HEK293T (cell line): ENCODE data around the gene LARP4B.

Source experiments
- CTCF ChIA-PET: fragments of 350-600 bp; formaldehyde crosslinking; extraction: SDS; loops from one replicate; lab custom pipeline; 2021; ENCODE audit warnings: antibody characterized with exemption, inconsistent platforms; lab: Yijun Ruan, JAX
- POLR2A ChIA-PET: fragments of 350-600 bp; formaldehyde crosslinking; extraction: SDS; loops from one replicate; lab custom pipeline; 2020; ENCODE audit warnings: antibody characterized with exemption, inconsistent platforms; lab: Yijun Ruan, JAX
- DNase-seq: peaks from one replicate; pipeline ENCODE4 v3.0.0; 2012; ENCODE audit warnings: mixed read lengths; ENCODE audit errors: extremely low spot score
- ARNT ChIP-seq: fragments of 450-650 bp; IDR thresholded peaks from 2 replicates; pipeline ENCODE4 v1.6.1; 2017; ENCODE audit warnings: mild to moderate bottlenecking
- BHLHE40 ChIP-seq: fragments of 450-650 bp; IDR thresholded peaks from 2 replicates; pipeline ENCODE4 v1.6.1; 2016; ENCODE audit warnings: mild to moderate bottlenecking, moderate library complexity, borderline replicate concordance
- CTBP1 ChIP-seq: fragments of 450-650 bp; IDR thresholded peaks from 2 replicates; pipeline ENCODE4 v1.6.1; 2016; ENCODE audit warnings: borderline replicate concordance
- ELF4 ChIP-seq: fragments of 450-650 bp; IDR thresholded peaks from 2 replicates; pipeline ENCODE4 v1.6.1; 2017; ENCODE audit warnings: antibody characterized with exemption
- FOXA1 ChIP-seq: fragments of 450-650 bp; IDR thresholded peaks from 2 replicates; pipeline ENCODE4 v1.6.1; 2016; ENCODE audit warnings: mild to moderate bottlenecking
- FOXK2 ChIP-seq: fragments of 450-650 bp; IDR thresholded peaks from 2 replicates; pipeline ENCODE4 v1.6.1; 2016; ENCODE audit warnings: mild to moderate bottlenecking
- FOXM1 ChIP-seq: fragments of 450-650 bp; IDR thresholded peaks from 2 replicates; pipeline ENCODE4 v1.6.1; 2017; ENCODE audit warnings: mild to moderate bottlenecking, borderline replicate concordance
- HDGF ChIP-seq: fragments of 450-650 bp; IDR thresholded peaks from 2 replicates; pipeline ENCODE4 v1.6.1; 2017; ENCODE audit warnings: antibody characterized with exemption, borderline replicate concordance
- L3MBTL2 ChIP-seq: fragments of 450-650 bp; conservative IDR thresholded peaks from 2 replicates; pipeline ENCODE4 v1.6.1; 2016; ENCODE audit warnings: mild to moderate bottlenecking
- LEF1 ChIP-seq: fragments of 450-650 bp; IDR thresholded peaks from 2 replicates; pipeline ENCODE4 v1.6.1; 2017; ENCODE audit warnings: mild to moderate bottlenecking, borderline replicate concordance
- NFRKB ChIP-seq: fragments of 450-650 bp; IDR thresholded peaks from 2 replicates; pipeline ENCODE4 v1.6.1; 2016; ENCODE audit warnings: mild to moderate bottlenecking, moderate library complexity
- SP1 ChIP-seq: fragments of 450-650 bp; IDR thresholded peaks from 2 replicates; pipeline ENCODE4 v1.6.1; 2017
- SUZ12 ChIP-seq: fragments of 450-650 bp; IDR thresholded peaks from 2 replicates; pipeline ENCODE4 v1.6.1; 2016; ENCODE audit warnings: mild to moderate bottlenecking
- TARDBP ChIP-seq: fragments of 450-650 bp; IDR thresholded peaks from 2 replicates; pipeline ENCODE4 v1.6.1; 2016
- ZNF384 ChIP-seq: fragments of 450-650 bp; IDR thresholded peaks from 2 replicates; pipeline ENCODE4 v1.6.1; 2016
- TF ChIP-seq, protein P1 (sequence below): fragments of 450-650 bp; IDR thresholded peaks from 2 replicates; pipeline ENCODE4 v1.6.1; 2016

Gene LARP4B

DNA sequence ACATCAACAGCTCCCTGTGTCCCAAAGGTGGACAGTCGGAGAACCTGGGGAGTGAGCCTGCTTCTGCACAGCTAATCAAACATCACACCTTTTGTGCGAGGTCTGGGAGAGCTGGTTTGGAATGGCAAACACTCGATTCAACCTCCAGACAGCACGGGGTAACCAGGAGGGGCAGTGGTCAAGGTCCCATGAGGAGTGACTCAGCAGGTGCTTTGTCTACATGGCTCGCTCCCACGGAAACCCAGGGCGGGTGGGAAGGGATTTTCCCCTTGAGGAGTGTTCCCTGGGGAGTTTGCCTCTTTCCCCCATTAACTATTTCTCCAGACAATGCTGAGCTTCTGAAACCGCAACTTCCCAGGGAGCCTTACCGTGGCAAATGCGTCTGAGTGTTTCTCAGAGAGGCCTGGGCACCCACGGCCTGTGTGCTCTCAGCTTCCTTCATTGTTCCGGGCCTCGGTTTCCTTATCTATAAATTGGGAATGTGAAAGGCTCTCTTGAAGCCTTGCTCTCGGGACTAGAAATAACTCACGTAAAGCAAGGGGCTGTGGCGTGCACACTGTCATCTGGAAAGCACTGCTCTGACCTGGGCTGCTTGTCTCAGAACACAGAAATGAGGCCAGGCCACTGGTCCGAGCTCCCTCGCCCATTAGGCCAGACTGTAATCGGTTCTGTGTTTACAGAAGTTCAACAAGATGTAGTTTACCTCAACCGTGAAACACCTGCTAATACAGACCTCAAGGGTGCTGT is 42.7 kb upstream of the LARP4B start:
- ChIA-PET CTCF (no interaction called here), POLR2A (interaction anchor here (0.6 to 1.7 kb wide), 3 partner anchors 11 to 90 kb away, joined by 3 to 5 read pairs (median 3); partner anchors contain the start of gene GTPBP4)
- DNase-seq: no peak
- TF ChIP-seq, protein P1, sequence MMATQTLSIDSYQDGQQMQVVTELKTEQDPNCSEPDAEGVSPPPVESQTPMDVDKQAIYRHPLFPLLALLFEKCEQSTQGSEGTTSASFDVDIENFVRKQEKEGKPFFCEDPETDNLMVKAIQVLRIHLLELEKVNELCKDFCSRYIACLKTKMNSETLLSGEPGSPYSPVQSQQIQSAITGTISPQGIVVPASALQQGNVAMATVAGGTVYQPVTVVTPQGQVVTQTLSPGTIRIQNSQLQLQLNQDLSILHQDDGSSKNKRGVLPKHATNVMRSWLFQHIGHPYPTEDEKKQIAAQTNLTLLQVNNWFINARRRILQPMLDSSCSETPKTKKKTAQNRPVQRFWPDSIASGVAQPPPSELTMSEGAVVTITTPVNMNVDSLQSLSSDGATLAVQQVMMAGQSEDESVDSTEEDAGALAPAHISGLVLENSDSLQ: no peak
- TF ChIP-seq ELF4: no peak

DNA sequence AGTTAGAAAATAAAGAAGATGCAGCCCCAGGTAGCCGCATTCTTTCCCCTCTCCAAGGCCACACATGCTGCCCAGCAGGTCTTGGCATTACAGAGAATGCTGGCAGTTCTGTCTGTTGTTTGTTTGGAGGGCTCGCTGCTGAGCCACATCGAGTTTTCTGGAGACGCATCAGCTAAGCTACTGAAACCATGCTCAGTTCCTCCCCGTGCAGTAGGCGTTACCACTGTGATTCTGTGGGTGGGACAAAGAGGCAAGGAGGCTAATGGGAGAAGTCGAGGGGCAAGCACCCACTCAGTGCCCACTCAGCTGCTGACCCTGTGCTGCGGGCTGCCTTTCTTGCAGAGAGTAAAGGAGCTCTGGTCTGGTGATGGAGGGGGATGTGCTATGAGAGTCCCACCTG is 41.3 kb upstream of the LARP4B start:
- no peak for DNase-seq
- CTCF ChIA-PET: no interaction called here
- no peak for TF ChIP-seq SUZ12
- TF ChIP-seq ELF4: no peak
- no peak for TF ChIP-seq CTBP1
- POLR2A ChIA-PET: no interaction called here

DNA sequence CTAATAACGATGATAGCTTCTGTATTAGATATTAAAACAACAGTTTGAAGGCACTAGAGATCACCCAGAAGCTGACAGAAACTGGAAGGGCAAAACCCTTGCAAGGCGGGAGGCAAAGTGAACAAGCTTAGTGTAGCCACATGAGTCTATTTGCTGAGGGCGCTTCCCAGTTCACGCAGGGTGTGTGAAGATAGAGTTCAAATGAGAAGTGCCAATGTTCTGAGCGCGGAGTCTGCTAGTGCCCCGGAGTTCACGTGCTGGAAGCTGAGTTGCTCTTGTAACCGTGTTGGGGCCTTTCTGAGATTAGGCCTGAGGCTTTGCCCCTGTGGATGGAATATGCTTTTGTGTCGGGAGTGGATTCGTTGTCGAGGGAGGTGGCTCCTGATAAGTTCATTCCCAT is 40.1 kb upstream of the LARP4B start:
- TF ChIP-seq ARNT (no peak), FOXA1 (no peak), FOXK2 (no peak), BHLHE40 (no peak), L3MBTL2 (no peak), CTBP1 (no peak), LEF1 (no peak), HDGF (no peak), SUZ12 (no peak), ZNF384 (no peak), NFRKB (no peak), FOXM1 (no peak), ELF4 (no peak), TARDBP (no peak), SP1 (no peak)
- TF ChIP-seq, protein P1: no peak
- no peak for DNase-seq
- POLR2A ChIA-PET: interaction anchor here (1.2 kb wide), 1 partner anchor 16 kb away, joined by 5 read pairs; the partner anchor contains the start of gene GTPBP4

DNA sequence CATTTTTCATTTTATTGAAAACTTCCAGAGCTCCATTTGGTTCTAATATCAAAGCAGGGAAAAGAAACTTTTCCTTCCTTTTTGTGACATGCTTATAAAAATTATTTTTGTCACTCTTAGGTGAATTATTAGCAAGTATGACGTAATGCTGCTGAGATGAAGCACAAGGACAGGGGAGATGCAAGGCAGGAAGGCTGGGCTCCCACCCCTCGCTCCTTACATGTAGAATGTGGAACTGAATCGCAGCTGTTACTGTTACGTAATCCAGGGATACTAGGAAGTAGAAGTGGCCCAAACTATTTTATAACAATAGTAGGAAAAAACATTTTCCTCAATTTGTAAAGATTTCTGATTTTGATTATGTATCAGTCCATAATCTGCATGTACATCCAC is 39.6 kb upstream of the LARP4B start:
- POLR2A ChIA-PET: interaction anchor here (1.2 kb wide), 1 partner anchor 17 kb away, joined by 5 read pairs; the partner anchor contains the start of gene GTPBP4
- no peak for TF ChIP-seq TARDBP
- no peak for TF ChIP-seq FOXA1
- TF ChIP-seq LEF1: no peak
- TF ChIP-seq HDGF: no peak
- TF ChIP-seq L3MBTL2: no peak
- no peak for TF ChIP-seq ELF4
- no peak for TF ChIP-seq CTBP1
- TF ChIP-seq NFRKB: no peak
- TF ChIP-seq BHLHE40: no peak
- TF ChIP-seq ARNT: no peak
- TF ChIP-seq FOXK2: no peak
- TF ChIP-seq SUZ12: no peak
- TF ChIP-seq, protein P1: no peak
- no peak for TF ChIP-seq FOXM1
- TF ChIP-seq ZNF384: no peak
- no peak for TF ChIP-seq SP1
- DNase-seq: no peak
- CTCF ChIA-PET: no interaction called here

More for the DNA sequence above, 40.1 kb upstream of the LARP4B start:
- CTCF ChIA-PET: no interaction called here

DNA sequence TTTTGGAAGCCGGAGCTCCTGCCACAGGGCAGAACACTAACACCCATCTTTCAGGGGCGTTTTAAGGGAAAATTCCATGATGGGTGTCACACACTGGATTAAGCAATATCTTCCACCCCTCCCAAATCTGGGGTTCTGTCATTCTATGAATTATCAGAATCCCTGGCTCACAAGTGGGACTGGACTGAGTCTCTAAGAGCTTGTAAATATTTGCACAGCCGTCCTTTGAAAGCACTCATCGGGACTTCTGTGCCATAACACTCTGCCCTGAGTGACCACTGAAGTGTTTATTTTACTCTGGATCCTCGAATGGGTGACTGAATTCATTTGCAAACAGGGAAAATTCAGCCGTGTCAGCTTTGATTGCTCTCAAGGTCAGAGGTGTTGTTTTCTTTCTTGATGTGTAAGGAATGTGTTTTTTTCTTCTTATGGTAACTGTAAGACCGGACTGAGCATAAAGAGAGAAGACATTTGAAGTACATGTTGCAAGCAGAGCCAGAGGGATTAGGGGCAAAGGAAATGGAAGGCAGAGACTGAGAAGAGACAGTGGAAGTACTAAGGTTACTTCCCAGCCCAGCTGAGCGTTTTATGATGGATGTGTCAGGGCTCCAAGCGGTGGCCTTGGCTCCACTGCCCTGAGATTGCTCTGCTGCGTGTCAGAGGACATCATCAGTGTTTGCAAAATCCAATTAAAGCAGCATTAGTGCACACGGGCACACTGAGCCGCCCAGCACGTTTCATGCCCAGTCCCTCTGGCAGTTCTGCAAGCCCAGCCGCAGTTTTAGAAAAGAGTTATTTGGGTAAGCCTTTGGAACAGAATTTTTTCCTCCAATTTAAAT is 39.0 kb upstream of the LARP4B start:
- TF ChIP-seq FOXK2: no peak
- no peak for TF ChIP-seq NFRKB
- no peak for TF ChIP-seq CTBP1
- no peak for TF ChIP-seq ARNT
- TF ChIP-seq FOXA1: no peak
- TF ChIP-seq SUZ12: no peak
- TF ChIP-seq L3MBTL2: no peak
- no peak for TF ChIP-seq SP1
- no peak for TF ChIP-seq ZNF384
- TF ChIP-seq TARDBP: no peak
- TF ChIP-seq, protein P1: no peak; the same call in 1 of the 2 replicates
- TF ChIP-seq LEF1: no peak
- TF ChIP-seq FOXM1: no peak
- TF ChIP-seq ELF4: no peak
- no peak for TF ChIP-seq BHLHE40
- TF ChIP-seq HDGF: no peak
- DNase-seq: no peak
- ChIA-PET CTCF (no interaction called here), POLR2A (interaction anchor here (0.6 to 1.2 kb wide), 2 partner anchors 17 to 37 kb away, joined by 3 to 5 read pairs; partner anchors contain the start of gene GTPBP4)
